ENCODE results near the gene HOXC11.

DNA sequence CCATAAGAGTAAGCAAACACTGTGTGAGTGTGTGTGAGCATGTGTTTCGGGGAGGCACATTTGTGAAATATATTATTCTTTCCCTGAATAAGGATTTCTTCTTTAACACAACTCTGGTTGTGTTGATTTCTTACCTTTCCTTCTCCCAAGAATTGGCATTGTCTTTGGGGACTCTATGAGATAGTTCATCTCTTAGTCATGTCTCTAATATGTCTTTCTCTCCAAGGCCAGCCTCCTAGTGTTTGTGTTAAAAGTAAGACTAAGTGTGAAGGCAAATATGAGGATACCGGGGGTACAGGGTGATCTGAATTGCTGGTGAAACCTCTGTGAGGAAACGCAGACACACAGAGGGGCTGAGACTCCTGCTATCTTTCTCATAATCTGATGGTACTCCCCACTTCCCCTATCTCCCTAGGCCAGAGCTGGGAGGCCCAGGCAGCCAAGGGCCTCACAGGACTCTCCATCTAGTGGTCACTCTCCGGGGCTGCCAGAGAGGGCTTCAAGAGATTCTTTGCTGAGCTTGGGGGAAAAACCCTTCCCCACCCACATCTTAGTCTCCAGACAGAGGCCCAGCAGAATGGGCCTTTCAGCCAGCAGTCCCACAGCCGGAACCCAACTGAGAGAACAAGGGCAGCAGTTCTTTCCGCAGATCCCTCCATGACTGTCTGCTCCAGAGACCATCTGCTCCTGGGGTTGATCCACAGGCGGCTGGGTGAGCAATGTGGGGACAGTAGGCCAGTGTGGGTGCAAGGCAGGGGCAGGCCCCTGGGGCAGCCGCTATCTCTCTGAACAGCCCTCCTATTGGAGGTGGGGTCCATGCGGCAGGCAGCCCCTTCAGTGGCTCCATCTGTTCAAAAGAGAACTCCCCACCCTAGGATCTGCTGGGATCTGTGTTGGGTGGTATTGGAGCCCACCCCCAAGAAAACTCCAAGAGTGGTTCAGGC is 24.0 kb upstream of the HOXC11 start:
- no peak for TF ChIP-seq POLR2A (IDR thresholded peaks at IDR 0.05)
- TF ChIP-seq, protein P1, sequence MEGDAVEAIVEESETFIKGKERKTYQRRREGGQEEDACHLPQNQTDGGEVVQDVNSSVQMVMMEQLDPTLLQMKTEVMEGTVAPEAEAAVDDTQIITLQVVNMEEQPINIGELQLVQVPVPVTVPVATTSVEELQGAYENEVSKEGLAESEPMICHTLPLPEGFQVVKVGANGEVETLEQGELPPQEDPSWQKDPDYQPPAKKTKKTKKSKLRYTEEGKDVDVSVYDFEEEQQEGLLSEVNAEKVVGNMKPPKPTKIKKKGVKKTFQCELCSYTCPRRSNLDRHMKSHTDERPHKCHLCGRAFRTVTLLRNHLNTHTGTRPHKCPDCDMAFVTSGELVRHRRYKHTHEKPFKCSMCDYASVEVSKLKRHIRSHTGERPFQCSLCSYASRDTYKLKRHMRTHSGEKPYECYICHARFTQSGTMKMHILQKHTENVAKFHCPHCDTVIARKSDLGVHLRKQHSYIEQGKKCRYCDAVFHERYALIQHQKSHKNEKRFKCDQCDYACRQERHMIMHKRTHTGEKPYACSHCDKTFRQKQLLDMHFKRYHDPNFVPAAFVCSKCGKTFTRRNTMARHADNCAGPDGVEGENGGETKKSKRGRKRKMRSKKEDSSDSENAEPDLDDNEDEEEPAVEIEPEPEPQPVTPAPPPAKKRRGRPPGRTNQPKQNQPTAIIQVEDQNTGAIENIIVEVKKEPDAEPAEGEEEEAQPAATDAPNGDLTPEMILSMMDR (IDR thresholded peaks at IDR 0.05): no peak
